HG02970 (cell line): Measurements from ENCODE around the gene ACTL9.

Experiments used
- ATAC-seq: cut with Tn5 transposase; IDR thresholded peaks from one replicate; pipeline ENCODE4 v1.9.1; 2021; ENCODE audit warnings: mild to moderate bottlenecking, moderate library complexity, moderate number of reproducible peaks; ENCODE audit not compliant: unreplicated experiment, low FRiP score

ACTL9 gene

DNA sequence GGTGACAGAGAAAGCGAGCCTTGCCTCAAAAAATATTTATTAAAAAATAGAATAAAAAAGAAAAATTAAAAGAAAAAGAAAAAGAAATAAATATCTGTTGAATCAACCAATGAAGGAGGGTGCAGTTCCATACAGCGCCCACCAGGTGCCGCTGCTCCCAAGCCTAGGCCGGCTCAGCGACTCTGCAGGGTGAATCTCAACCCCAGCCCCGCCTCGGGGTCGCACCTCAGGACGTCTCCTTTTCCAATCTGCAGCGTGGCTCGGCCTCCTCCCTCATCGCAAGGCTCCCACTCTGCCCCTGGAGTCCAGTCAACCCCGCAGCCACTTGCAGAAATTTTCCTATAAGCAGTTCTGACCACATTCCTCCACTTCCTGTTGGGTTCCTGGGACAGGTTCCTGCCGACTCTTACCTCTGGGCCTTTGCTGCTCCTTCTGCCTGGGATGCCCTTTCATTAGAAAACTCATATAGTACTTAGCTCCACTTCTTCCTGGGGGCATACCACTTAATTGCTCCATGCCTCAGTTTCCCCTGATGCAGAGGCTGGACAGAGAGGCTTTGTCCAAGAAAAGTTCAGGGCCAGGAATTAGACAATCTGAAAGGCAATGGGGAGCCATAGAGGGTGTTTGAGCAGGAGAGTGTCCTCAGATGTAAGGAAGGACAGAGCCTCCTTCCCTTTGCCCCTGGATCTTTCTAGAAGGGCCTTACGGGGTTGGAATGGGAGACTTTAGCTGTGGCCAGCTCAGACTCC lies 43.8 kb downstream of the ACTL9 start:
- no peak for ATAC-seq

DNA sequence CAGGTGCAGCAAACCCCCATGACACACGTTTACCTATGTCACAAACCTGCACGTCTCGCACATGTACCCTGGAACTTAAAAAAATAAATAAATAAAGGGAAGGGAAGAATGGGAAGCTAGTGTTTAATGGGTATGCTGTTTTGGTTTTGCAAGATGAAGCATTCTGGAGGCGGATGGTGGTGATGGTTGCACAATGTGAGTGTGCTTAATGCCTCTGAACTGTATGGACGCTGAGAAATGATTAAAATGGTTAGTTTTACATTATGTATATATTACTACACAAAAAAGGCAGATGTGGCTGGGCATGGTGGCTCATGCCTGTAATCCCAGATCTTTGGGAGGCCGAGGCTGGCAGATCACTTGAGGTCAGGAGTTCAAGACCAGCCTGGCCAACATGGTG lies 50.4 kb downstream of the ACTL9 start:
- ATAC-seq = no peak
